OCI-LY3 (cell line): Measurements from ENCODE around the gene SERPINA4.

Experiments used
- CTCF ChIP-seq: fragments of 200-600, 300-600 bp; sonication (generic); IDR thresholded peaks from 2 replicates; pipeline ENCODE4 v1.5.1; 2014; ENCODE audit warnings: antibody characterized with exemption, low read length, low read depth
- EZH2phosphoT487 ChIP-seq: fragments of 200-600 bp; shearing (Covaris generic); IDR thresholded peaks from 2 replicates; pipeline ENCODE4 v1.6.1; 2018; ENCODE audit warnings: antibody characterized with exemption, mixed run types, low read depth

- no peak for TF ChIP-seq CTCF
- no peak for TF ChIP-seq EZH2phosphoT487
These were observed 16.5 kb upstream of the SERPINA4 start for GRCh38 chr14:94544726-94545125.
